HCT116 (cell line): Measurements from ENCODE around the gene NCBP3. TPM values are rescaled to one million over a fixed set of nuclear protein-coding genes. Genes with fewer than 3 reads are reported as not detected.

Experiments used
- ELF1 ChIP-seq: IDR thresholded peaks from 2 replicates; pipeline ENCODE4 v1.6.1; 2012; ENCODE audit warnings: low read depth, borderline replicate concordance
- EZH2 ChIP-seq: fragments of 200-600 bp; sonication (generic); IDR thresholded peaks from 2 replicates; pipeline ENCODE4 v1.6.1; 2017; ENCODE audit warnings: antibody characterized with exemption, mixed run types
- EZH2phosphoT487 ChIP-seq: fragments of 200-600 bp; IDR thresholded peaks from 2 replicates; pipeline ENCODE4 v1.6.1; 2018; ENCODE audit warnings: antibody characterized with exemption, borderline replicate concordance
- FOSL1 ChIP-seq: IDR thresholded peaks from 2 replicates; pipeline ENCODE4 v1.6.1; 2012; ENCODE audit warnings: low read depth
- JUND ChIP-seq: IDR thresholded peaks from 2 replicates; pipeline ENCODE4 v1.6.1; 2012
- POLR2A ChIP-seq: IDR thresholded peaks from 2 replicates; pipeline ENCODE4 v1.7.0; 2011; ENCODE audit warnings: borderline replicate concordance; ENCODE audit not compliant: insufficient read depth, insufficient read length; ENCODE audit errors: extremely low read depth
- POLR2AphosphoS5 ChIP-seq: IDR thresholded peaks from 2 replicates; pipeline ENCODE4 v1.6.1; 2011; ENCODE audit warnings: mild to moderate bottlenecking, low read depth, low read length, moderate library complexity
- RAD21 ChIP-seq: IDR thresholded peaks from 2 replicates; pipeline ENCODE4 v1.6.1; 2012; ENCODE audit warnings: low read depth, mild to moderate bottlenecking
- SIN3A ChIP-seq: IDR thresholded peaks from 2 replicates; pipeline ENCODE4 v1.6.1; 2012; ENCODE audit warnings: low read depth
- SP1 ChIP-seq: IDR thresholded peaks from 2 replicates; pipeline ENCODE4 v1.6.1; 2012; ENCODE audit warnings: low read depth
- SRF ChIP-seq: IDR thresholded peaks from 2 replicates; pipeline ENCODE4 v1.6.1; 2012; ENCODE audit warnings: low read depth
- YY1 ChIP-seq: IDR thresholded peaks from 2 replicates; pipeline ENCODE4 v1.6.1; 2011; ENCODE audit warnings: low read length, low read depth, moderate library complexity, mild to moderate bottlenecking; ENCODE audit not compliant: insufficient replicate concordance; ENCODE audit errors: extremely low read depth
- ZNF274 ChIP-seq: fragments of 200-500 bp; sonication (Bioruptor generic); IDR thresholded peaks from 2 replicates; pipeline ENCODE4 v1.6.1; 2014; ENCODE audit warnings: mild to moderate bottlenecking, low read depth, low read length, inconsistent platforms
- total RNA-seq: library from RNA; stranded (reverse); gene quantifications from one replicate; pipeline ENCODE4 v1.2.1, GENCODE V29; 2021; ENCODE audit not compliant: unreplicated experiment
- TF ChIP-seq, protein P1 (sequence below), 3 experiments: fragments of 200-600 bp in 1 of 3; sonication (generic) in 1 of 3; IDR thresholded peaks in 2 of 3; conservative IDR thresholded peaks in 1 of 3; 2 replicates each; pipeline ENCODE4 v1.5.1; 2012 to 2017; ENCODE audit warnings: low read depth in 2 of 3, low read length in 2 of 3, antibody characterized with exemption in 1 of 3, borderline replicate concordance in 1 of 3, control low read depth in 1 of 3, mild to moderate bottlenecking in 1 of 3, mixed read lengths in 1 of 3, mixed run types in 1 of 3, moderate library complexity in 1 of 3; ENCODE audit not compliant: insufficient read depth in 1 of 3
- TF ChIP-seq, protein P2 (sequence below): IDR thresholded peaks from 2 replicates; pipeline ENCODE4 v1.6.1; 2012
- TF ChIP-seq, protein P3 (sequence below): IDR thresholded peaks from 2 replicates; pipeline ENCODE4 v1.6.1; 2012

The NCBP3 gene
- total RNA-seq, 1 experiment from 2014 or later: 46.5 TPM

DNA sequence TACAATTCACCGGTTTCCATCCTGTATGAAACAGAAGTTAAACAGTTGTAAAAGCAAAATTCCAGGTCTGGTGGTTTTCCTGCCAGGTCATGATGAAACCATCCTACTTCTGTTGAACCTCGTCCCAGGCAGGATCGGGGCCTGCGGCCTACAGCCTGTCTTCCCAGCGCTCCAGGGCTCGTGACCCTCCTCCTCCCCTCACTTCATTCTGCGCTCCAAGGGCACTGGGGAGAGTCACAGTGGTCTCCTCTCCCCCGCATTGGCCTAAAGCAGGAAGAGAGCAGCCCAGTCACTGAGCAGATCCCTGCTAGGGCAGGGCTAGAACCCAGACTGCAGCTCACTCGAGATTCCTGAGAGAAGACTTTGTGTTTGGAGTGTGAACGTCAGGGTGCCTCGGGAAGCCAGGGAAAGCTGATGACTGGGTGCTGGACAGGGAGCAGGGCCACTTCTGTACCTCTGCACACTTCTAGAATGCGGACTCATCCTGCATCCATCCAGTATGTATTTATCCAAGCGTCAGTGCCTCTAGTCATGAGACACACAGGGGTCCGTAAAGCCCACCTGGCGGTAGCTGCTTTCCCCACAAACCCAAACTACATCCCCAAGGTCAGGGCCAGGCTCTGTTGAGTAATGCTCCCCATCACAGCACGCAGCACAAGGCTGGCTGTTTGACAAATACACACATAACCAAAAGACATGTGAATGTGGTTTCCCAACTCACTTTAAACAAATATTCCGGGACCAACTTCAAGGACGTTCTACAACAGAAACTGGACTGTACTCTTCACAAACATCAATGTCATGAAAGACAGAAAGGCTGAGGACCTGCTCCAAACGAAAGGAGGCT lies 43.4 kb downstream of the NCBP3 start (continued):
- TF ChIP-seq, protein P1, sequence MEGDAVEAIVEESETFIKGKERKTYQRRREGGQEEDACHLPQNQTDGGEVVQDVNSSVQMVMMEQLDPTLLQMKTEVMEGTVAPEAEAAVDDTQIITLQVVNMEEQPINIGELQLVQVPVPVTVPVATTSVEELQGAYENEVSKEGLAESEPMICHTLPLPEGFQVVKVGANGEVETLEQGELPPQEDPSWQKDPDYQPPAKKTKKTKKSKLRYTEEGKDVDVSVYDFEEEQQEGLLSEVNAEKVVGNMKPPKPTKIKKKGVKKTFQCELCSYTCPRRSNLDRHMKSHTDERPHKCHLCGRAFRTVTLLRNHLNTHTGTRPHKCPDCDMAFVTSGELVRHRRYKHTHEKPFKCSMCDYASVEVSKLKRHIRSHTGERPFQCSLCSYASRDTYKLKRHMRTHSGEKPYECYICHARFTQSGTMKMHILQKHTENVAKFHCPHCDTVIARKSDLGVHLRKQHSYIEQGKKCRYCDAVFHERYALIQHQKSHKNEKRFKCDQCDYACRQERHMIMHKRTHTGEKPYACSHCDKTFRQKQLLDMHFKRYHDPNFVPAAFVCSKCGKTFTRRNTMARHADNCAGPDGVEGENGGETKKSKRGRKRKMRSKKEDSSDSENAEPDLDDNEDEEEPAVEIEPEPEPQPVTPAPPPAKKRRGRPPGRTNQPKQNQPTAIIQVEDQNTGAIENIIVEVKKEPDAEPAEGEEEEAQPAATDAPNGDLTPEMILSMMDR (IDR thresholded peaks at IDR 0.05 in 2 of 3, conservative IDR thresholded peaks at IDR 0.05 in 1 of 3; ENCODE audit: borderline replicate concordance in 1 of 3, insufficient read depth in 1 of 3, low read depth in 2 of 3, low read length in 2 of 3): no peak
- TF ChIP-seq, protein P2, sequence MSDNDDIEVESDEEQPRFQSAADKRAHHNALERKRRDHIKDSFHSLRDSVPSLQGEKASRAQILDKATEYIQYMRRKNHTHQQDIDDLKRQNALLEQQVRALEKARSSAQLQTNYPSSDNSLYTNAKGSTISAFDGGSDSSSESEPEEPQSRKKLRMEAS: no peak
- no peak for TF ChIP-seq SP1
- TF ChIP-seq POLR2A: no peak
- TF ChIP-seq, protein P3, sequence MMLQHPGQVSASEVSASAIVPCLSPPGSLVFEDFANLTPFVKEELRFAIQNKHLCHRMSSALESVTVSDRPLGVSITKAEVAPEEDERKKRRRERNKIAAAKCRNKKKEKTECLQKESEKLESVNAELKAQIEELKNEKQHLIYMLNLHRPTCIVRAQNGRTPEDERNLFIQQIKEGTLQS: no peak
- no peak for TF ChIP-seq EZH2phosphoT487
- no peak for TF ChIP-seq JUND
- TF ChIP-seq EZH2: no peak
- no peak for TF ChIP-seq ZNF274
- no peak for TF ChIP-seq POLR2AphosphoS5
- TF ChIP-seq FOSL1: no peak
- TF ChIP-seq ELF1: no peak
- TF ChIP-seq SRF: no peak
- TF ChIP-seq RAD21: no peak
- no peak for TF ChIP-seq YY1
- TF ChIP-seq SIN3A: no peak
